PC-9 (cell line): Measurements from ENCODE around the gene CLDN22.

ENCODE experiments used
- CTCF ChIP-seq: fragments of 200-600 bp; sonication (generic); conservative IDR thresholded peaks from 2 replicates; pipeline ENCODE4 v1.6.1; 2017; ENCODE audit warnings: mixed run types, antibody characterized with exemption, mild to moderate bottlenecking, moderate library complexity
- EZH2 ChIP-seq: fragments of 200-600 bp; sonication (generic); IDR thresholded peaks from 2 replicates; pipeline ENCODE4 v1.8.0; 2017; ENCODE audit warnings: antibody characterized with exemption, low read depth

- TF ChIP-seq CTCF (no peak), EZH2 (no peak)
Observed at GRCh38 chr4:183344523-183345255, 24.6 kb upstream of the CLDN22 start.
